WTC11 (cell line): Measurements from ENCODE around the gene KRT35. TPM values are rescaled to one million over a fixed set of nuclear protein-coding genes. Genes with fewer than 3 reads are reported as not detected.

ENCODE experiments used
- ATAC-seq: fragments of 200-7000 bp; cut with Tn5 transposase; 2 replicates; pipeline ENCODE4 v1.10.0; 2021; ENCODE audit warnings: mild to moderate bottlenecking, moderate library complexity
- CTCF ChIA-PET: fragments of 300-600 bp; sonication (Branson Sonifier 250); formaldehyde crosslinking; loops from one replicate; lab custom pipeline; 2021; ENCODE audit warnings: antibody characterized with exemption; lab: Charles Lee
- POLR2A ChIA-PET: fragments of 350-600 bp; sonication (Branson Sonifier 250); formaldehyde crosslinking; loops from one replicate; lab custom pipeline; 2021; ENCODE audit warnings: antibody characterized with exemption; lab: Charles Lee
- DNase-seq: peaks from one replicate; pipeline ENCODE4 v3.0.0; 2021; ENCODE audit warnings: low spot score
- H3K27ac Mint-ChIP-seq: 2 replicates; pipeline ENCODE4 v1.8.0; 2021; ENCODE audit warnings: mixed read lengths
- H3K27me3 Mint-ChIP-seq: 2 replicates; pipeline ENCODE4 v1.8.0; 2021; ENCODE audit warnings: low read depth, mild to moderate bottlenecking, moderate library complexity, mixed read lengths
- H3K36me3 Mint-ChIP-seq: 2 replicates; pipeline ENCODE4 v1.8.0; 2021; ENCODE audit warnings: mixed read lengths
- H3K4me1 Mint-ChIP-seq: 2 replicates; pipeline ENCODE4 v1.8.0; 2022; ENCODE audit warnings: mixed read lengths
- H3K4me3 Mint-ChIP-seq: 2 replicates; pipeline ENCODE4 v1.8.0; 2021; ENCODE audit warnings: mild to moderate bottlenecking, moderate library complexity, mixed read lengths
- H3K9me3 Mint-ChIP-seq: 2 replicates; pipeline ENCODE4 v1.8.0; 2021; ENCODE audit warnings: mixed read lengths
- AFF4 ChIP-seq: sonication (generic); formaldehyde crosslinking; IDR thresholded peaks from 2 replicates; pipeline ENCODE4 v1.8.1; 2023; ENCODE audit warnings: mild to moderate bottlenecking, missing genetic modification reagents, borderline replicate concordance
- E2F1 ChIP-seq: sonication (generic); formaldehyde crosslinking; IDR thresholded peaks from 2 replicates; pipeline ENCODE4 v1.8.0; 2022; ENCODE audit warnings: mild to moderate bottlenecking, missing genetic modification reagents
- E2F4 ChIP-seq: sonication (generic); formaldehyde crosslinking; IDR thresholded peaks from 2 replicates; pipeline ENCODE4 v1.8.1; 2022; ENCODE audit warnings: low read depth, mild to moderate bottlenecking, moderate library complexity, missing genetic modification reagents, borderline replicate concordance
- E2F5 ChIP-seq: sonication (generic); formaldehyde crosslinking; IDR thresholded peaks from 2 replicates; pipeline ENCODE4 v1.8.1; 2022; ENCODE audit warnings: mild to moderate bottlenecking, moderate library complexity, missing genetic modification reagents
- ESRRA ChIP-seq: sonication (generic); formaldehyde crosslinking; IDR thresholded peaks from 2 replicates; pipeline ENCODE4 v1.8.1; 2022; ENCODE audit warnings: mild to moderate bottlenecking, missing genetic modification reagents, borderline replicate concordance
- FOXP4 ChIP-seq: sonication (generic); formaldehyde crosslinking; IDR thresholded peaks from 2 replicates; pipeline ENCODE4 v1.8.0; 2022; ENCODE audit warnings: mild to moderate bottlenecking, missing genetic modification reagents
- GABPB1 ChIP-seq: sonication (generic); formaldehyde crosslinking; IDR thresholded peaks from 2 replicates; pipeline ENCODE4 v1.8.1; 2023; ENCODE audit warnings: mild to moderate bottlenecking, missing genetic modification reagents
- GTF2I ChIP-seq: fragments of 250-450 bp; sonication (Bioruptor Pico); conservative IDR thresholded peaks from 2 replicates; pipeline ENCODE4 v1.4.0; 2021; ENCODE audit warnings: mild to moderate bottlenecking
- HMGXB4 ChIP-seq: sonication (generic); formaldehyde crosslinking; IDR thresholded peaks from 2 replicates; pipeline ENCODE4 v1.8.1; 2023; ENCODE audit warnings: mild to moderate bottlenecking, moderate library complexity, missing genetic modification reagents
- IRF2 ChIP-seq: sonication (generic); formaldehyde crosslinking; IDR thresholded peaks from 2 replicates; pipeline ENCODE4 v1.8.0; 2022; ENCODE audit warnings: low read depth, missing genetic modification reagents, borderline replicate concordance
- NR1H2 ChIP-seq: sonication (generic); formaldehyde crosslinking; IDR thresholded peaks from 2 replicates; pipeline ENCODE4 v1.9.0; 2021; ENCODE audit warnings: mild to moderate bottlenecking, moderate library complexity, missing genetic modification reagents
- PRRX2 ChIP-seq: fragments of 250-450 bp; sonication (Bioruptor Pico); IDR thresholded peaks from 2 replicates; pipeline ENCODE4 v1.8.0; 2021; ENCODE audit warnings: mild to moderate bottlenecking
- RELA ChIP-seq: sonication (generic); formaldehyde crosslinking; IDR thresholded peaks from 2 replicates; pipeline ENCODE4 v1.8.1; 2022; ENCODE audit warnings: missing genetic modification reagents, mild to moderate bottlenecking, borderline replicate concordance
- ZNF232 ChIP-seq: sonication (generic); formaldehyde crosslinking; IDR thresholded peaks from 2 replicates; pipeline ENCODE4 v1.8.0; 2022; ENCODE audit warnings: mild to moderate bottlenecking, missing genetic modification reagents
- ZNF416 ChIP-seq: fragments of 250-450 bp; sonication (Bioruptor Pico); IDR thresholded peaks from 2 replicates; pipeline ENCODE4 v1.9.0; 2021; ENCODE audit warnings: mild to moderate bottlenecking, inconsistent platforms
- ZNF671 ChIP-seq: fragments of 250-450 bp; sonication (Bioruptor Pico); IDR thresholded peaks from 2 replicates; pipeline ENCODE4 v1.8.0; 2021; ENCODE audit warnings: mild to moderate bottlenecking
- total RNA-seq: library from RNA; stranded (reverse); gene quantifications from 3 replicates; pipeline ENCODE4 v1.2.3, GENCODE V29; 2021
- TF ChIP-seq, protein P1 (sequence below): fragments of 250-450 bp; sonication (Bioruptor Pico); IDR thresholded peaks from 2 replicates; pipeline ENCODE4 v1.8.0; 2021; ENCODE audit warnings: mild to moderate bottlenecking
- TF ChIP-seq, protein P2 (sequence below): fragments of 250-450 bp; sonication (Bioruptor Pico); IDR thresholded peaks from 2 replicates; pipeline ENCODE4 v1.9.0; 2021; ENCODE audit warnings: moderate library complexity, mild to moderate bottlenecking, inconsistent platforms, borderline replicate concordance
- TF ChIP-seq, protein P3 (sequence below): sonication (generic); formaldehyde crosslinking; IDR thresholded peaks from 2 replicates; pipeline ENCODE4 v1.8.1; 2022; ENCODE audit warnings: low read depth, missing genetic modification reagents, borderline replicate concordance
- TF ChIP-seq, protein P4 (sequence below): sonication (generic); formaldehyde crosslinking; IDR thresholded peaks from 2 replicates; pipeline ENCODE4 v1.8.1; 2023; ENCODE audit warnings: mild to moderate bottlenecking, missing genetic modification reagents, moderate library complexity

Gene KRT35
- total RNA-seq, 1 experiment from 2014 or later, result not detected

DNA sequence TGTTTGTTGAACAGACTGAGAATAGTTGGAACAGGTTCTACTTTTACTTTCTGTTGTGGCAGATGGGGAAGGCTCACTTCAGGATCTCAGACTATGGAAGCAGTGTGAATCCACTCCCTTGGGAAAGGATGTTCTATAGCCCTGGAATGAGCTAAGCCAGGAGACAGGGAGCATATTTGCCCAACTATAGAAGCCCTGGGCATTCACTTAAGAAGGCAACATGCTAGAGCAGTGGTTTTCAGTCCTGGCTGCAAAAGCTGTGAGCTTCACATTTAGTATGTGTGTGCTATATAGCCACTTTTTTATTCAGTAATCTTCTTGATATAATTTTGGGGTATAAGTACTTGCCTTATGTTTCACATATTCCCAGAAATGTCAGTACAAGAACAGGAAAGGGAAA lies 12.6 kb downstream of the KRT35 start:
- DNase-seq (no peak), ATAC-seq (no peak)
- peaks cover 25% of the 10 kb centered on the region for H3K9me3 Mint-ChIP-seq
- ChIA-PET POLR2A (no interaction called here), CTCF (interaction anchor here (0.6 kb wide), 1 partner anchor 419 kb away, joined by 4 read pairs; no protein-coding TSS in a partner anchor)
- H3K4me1 Mint-ChIP-seq, result no peaks in the 10 kb centered on the region
- TF ChIP-seq ZNF671 (CRISPR knock-in tag) (no peak), FOXP4 (no peak), E2F1 (CRISPR knock-in tag) (no peak), IRF2 (CRISPR knock-in tag) (no peak), PRRX2 (CRISPR knock-in tag) (no peak), NR1H2 (CRISPR knock-in tag) (no peak), RELA (CRISPR knock-in tag) (no peak), ZNF232 (no peak), ESRRA (no peak), AFF4 (CRISPR knock-in tag) (no peak), GABPB1 (CRISPR knock-in tag) (no peak), E2F5 (CRISPR knock-in tag) (no peak), ZNF416 (CRISPR knock-in tag) (no peak), E2F4 (CRISPR knock-in tag) (no peak), GTF2I (CRISPR knock-in tag) (no peak), HMGXB4 (no peak)
- TF ChIP-seq, protein P1, sequence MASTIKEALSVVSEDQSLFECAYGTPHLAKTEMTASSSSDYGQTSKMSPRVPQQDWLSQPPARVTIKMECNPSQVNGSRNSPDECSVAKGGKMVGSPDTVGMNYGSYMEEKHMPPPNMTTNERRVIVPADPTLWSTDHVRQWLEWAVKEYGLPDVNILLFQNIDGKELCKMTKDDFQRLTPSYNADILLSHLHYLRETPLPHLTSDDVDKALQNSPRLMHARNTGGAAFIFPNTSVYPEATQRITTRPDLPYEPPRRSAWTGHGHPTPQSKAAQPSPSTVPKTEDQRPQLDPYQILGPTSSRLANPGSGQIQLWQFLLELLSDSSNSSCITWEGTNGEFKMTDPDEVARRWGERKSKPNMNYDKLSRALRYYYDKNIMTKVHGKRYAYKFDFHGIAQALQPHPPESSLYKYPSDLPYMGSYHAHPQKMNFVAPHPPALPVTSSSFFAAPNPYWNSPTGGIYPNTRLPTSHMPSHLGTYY (CRISPR knock-in tag), result no peak
- TF ChIP-seq, protein P2, sequence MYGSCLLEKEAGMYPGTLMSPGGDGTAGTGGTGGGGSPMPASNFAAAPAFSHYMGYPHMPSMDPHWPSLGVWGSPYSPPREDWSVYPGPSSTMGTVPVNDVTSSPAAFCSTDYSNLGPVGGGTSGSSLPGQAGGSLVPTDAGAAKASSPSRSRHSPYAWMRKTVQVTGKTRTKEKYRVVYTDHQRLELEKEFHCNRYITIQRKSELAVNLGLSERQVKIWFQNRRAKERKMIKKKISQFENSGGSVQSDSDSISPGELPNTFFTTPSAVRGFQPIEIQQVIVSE (CRISPR knock-in tag), result no peak
- TF ChIP-seq, protein P3, sequence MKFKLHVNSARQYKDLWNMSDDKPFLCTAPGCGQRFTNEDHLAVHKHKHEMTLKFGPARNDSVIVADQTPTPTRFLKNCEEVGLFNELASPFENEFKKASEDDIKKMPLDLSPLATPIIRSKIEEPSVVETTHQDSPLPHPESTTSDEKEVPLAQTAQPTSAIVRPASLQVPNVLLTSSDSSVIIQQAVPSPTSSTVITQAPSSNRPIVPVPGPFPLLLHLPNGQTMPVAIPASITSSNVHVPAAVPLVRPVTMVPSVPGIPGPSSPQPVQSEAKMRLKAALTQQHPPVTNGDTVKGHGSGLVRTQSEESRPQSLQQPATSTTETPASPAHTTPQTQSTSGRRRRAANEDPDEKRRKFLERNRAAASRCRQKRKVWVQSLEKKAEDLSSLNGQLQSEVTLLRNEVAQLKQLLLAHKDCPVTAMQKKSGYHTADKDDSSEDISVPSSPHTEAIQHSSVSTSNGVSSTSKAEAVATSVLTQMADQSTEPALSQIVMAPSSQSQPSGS (CRISPR knock-in tag), result no peak
- TF ChIP-seq, protein P4, sequence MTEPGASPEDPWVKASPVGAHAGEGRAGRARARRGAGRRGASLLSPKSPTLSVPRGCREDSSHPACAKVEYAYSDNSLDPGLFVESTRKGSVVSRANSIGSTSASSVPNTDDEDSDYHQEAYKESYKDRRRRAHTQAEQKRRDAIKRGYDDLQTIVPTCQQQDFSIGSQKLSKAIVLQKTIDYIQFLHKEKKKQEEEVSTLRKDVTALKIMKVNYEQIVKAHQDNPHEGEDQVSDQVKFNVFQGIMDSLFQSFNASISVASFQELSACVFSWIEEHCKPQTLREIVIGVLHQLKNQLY (CRISPR knock-in tag), result no peak
- H3K36me3 Mint-ChIP-seq, result no peaks in the 10 kb centered on the region
- no peak overlapping the region for H3K4me3 Mint-ChIP-seq
- peaks cover 5% of the 10 kb centered on the region for H3K27me3 Mint-ChIP-seq
- no peak overlapping the region for H3K27ac Mint-ChIP-seq
